ENCODE measurements around the gene WNK2.

Gene WNK2

DNA sequence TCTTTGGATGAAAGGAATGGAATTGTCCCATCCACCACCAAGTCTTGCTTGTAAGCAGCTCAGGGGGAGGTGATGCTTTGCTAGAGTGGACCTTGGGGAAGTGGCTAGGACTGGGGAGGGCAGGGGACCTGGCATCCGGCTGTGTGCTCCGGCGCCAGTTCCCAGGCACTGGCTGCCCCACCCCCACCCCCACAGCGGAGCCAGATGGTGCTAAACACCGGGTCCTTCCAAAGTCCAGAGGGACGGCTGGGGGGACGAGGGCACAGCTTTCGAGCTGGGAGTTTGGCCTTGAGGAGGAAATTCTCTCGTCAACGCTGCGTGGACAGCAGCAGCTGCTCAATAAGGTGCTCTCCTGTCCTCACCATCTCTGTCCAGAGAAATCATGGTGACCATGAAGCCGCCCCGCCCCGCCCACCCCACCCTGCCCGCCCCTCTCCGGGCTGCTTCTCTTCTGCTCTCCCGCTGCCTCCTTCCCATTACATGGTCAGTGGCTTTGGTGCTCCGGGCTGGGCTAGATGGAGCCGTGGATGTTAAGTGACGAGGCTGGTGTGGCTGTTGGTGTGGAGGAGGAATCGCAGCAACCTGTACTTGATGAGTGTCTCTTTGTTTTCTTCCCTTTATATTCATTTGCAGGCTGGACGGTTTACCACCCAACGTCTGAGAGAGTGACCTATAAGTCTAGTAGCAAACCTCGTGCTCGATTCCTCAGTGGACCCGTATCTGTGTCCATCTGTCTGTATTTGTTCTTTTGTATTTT, 115.7 kb downstream of the WNK2 start:
- H3K36me3 ChIP-seq (ENCODE audit: control insufficient read depth, insufficient read depth, low read length), result no peaks in the 10 kb centered on the region
- H3K27me3 ChIP-seq (ENCODE audit: control insufficient read depth, insufficient read depth, low read length), result peaks cover 3% of the 10 kb centered on the region
- peaks cover 23% of the 10 kb centered on the region for H3K4me1 ChIP-seq (ENCODE audit: control insufficient read depth, insufficient read depth, low read length)
- no peak overlapping the region for H3K4me3 ChIP-seq (ENCODE audit: low read length)
- no peaks in the 10 kb centered on the region for H3K9me3 ChIP-seq (ENCODE audit: control insufficient read depth, low read length)
- no peak overlapping the region for H3K9ac ChIP-seq (ENCODE audit: low read length)

GRCh38 chr9:93300175-93300572, 116.2 kb downstream of the WNK2 start:
- Histone ChIP-seq H3K27me3 (ENCODE audit: control insufficient read depth, insufficient read depth, low read length) (no peaks in the 10 kb centered on the region), H3K4me3 (ENCODE audit: low read length) (no peak overlapping the region), H3K9ac (ENCODE audit: low read length) (no peak overlapping the region), H3K9me3 (ENCODE audit: control insufficient read depth, low read length) (no peaks in the 10 kb centered on the region), H3K36me3 (ENCODE audit: control insufficient read depth, insufficient read depth, low read length) (no peaks in the 10 kb centered on the region), H3K4me1 (ENCODE audit: control insufficient read depth, insufficient read depth, low read length) (peaks cover 24% of the 10 kb centered on the region)

DNA sequence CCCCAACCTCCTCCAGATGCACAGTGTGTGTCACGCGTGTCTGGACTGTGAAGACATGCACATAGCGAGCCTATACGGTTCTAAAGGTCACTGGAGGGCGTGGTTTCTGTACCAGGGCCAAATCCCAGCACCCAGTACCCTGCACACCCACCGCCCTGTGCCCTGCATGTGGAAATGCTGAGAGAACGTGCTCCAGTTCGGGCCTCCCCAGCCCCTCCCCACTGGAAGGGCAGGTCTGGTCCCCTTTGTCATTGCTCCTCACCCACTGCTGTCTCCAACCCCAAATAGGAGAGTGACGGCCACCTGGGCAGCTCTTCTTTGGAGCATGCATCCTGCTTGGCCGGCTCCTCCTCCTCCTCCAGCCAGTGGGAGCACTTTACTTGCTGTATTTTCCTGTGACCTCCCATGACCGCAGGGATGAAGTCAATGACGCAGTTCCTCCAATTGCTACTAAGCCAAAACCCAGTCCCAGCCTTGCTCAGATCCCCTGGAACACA, 116.7 kb downstream of the WNK2 start:
- Histone ChIP-seq H3K36me3 (ENCODE audit: control insufficient read depth, insufficient read depth, low read length) (no peaks in the 10 kb centered on the region), H3K9ac (ENCODE audit: low read length) (no peak overlapping the region), H3K4me3 (ENCODE audit: low read length) (no peak overlapping the region)

GRCh38 chr9:93301291-93301811, 117.4 kb downstream of the WNK2 start:
- peaks cover 24% of the 10 kb centered on the region for H3K4me1 ChIP-seq (ENCODE audit: control insufficient read depth, insufficient read depth, low read length)
- H3K27me3 ChIP-seq (ENCODE audit: control insufficient read depth, insufficient read depth, low read length), result no peaks in the 10 kb centered on the region
- no peak overlapping the region for H3K4me3 ChIP-seq (ENCODE audit: low read length)
- H3K9ac ChIP-seq (ENCODE audit: low read length), result no peak overlapping the region
- no peaks in the 10 kb centered on the region for H3K36me3 ChIP-seq (ENCODE audit: control insufficient read depth, insufficient read depth, low read length)
- no peaks in the 10 kb centered on the region for H3K9me3 ChIP-seq (ENCODE audit: control insufficient read depth, low read length)

More for the DNA sequence above, 116.7 kb downstream of the WNK2 start:
- no peaks in the 10 kb centered on the region for H3K9me3 ChIP-seq (ENCODE audit: control insufficient read depth, low read length)
- no peaks in the 10 kb centered on the region for H3K27me3 ChIP-seq (ENCODE audit: control insufficient read depth, insufficient read depth, low read length)
- peaks cover 24% of the 10 kb centered on the region for H3K4me1 ChIP-seq (ENCODE audit: control insufficient read depth, insufficient read depth, low read length)

GRCh38 chr9:93301911-93302541, 118.1 kb downstream of the WNK2 start:
- H3K4me1 ChIP-seq (ENCODE audit: control insufficient read depth, insufficient read depth, low read length), result peaks cover 24% of the 10 kb centered on the region

DNA sequence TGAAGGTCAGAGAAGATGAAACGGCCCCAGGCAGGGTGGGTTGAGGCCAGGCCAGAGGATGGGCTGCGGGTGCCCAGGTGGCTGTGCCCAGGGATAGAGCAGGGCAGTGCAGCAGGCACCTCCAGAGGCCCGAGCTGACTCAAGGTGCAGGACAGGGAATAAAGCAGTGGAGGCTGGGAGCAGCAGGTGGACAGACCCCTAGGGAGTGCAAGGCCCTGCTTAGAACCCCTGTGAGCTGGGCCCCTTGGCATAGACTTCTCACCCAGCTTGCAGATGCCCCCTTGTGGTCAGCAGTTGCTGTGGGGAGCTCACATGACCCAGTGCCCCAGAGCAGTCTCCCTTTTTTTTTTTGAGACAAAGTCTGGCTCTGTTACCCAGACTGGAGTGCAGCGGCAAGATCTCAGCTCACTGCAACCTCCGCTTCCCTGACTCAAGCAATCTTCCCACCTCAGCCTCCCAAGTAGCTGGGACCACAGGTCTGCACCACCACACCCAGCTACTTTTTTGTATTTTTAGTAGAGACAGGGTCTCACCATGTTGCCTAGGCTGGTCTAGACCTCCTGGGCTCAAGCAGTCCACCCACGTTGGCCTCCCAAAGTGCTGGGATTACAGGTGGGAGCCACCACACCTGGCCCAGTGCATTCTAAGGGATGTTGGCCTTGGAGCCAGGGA, 118.8 kb downstream of the WNK2 start:
- Histone ChIP-seq H3K9ac (ENCODE audit: low read length) (no peak overlapping the region), H3K36me3 (ENCODE audit: control insufficient read depth, insufficient read depth, low read length) (no peaks in the 10 kb centered on the region), H3K4me1 (ENCODE audit: control insufficient read depth, insufficient read depth, low read length) (peaks cover 24% of the 10 kb centered on the region), H3K4me3 (ENCODE audit: low read length) (no peak overlapping the region), H3K9me3 (ENCODE audit: control insufficient read depth, low read length) (no peaks in the 10 kb centered on the region), H3K27me3 (ENCODE audit: control insufficient read depth, insufficient read depth, low read length) (no peaks in the 10 kb centered on the region)

More at GRCh38 chr9:93301911-93302541, 118.1 kb downstream of the WNK2 start:
- Histone ChIP-seq H3K9me3 (ENCODE audit: control insufficient read depth, low read length) (no peaks in the 10 kb centered on the region), H3K9ac (ENCODE audit: low read length) (no peak overlapping the region), H3K27me3 (ENCODE audit: control insufficient read depth, insufficient read depth, low read length) (no peaks in the 10 kb centered on the region), H3K36me3 (ENCODE audit: control insufficient read depth, insufficient read depth, low read length) (no peaks in the 10 kb centered on the region), H3K4me3 (ENCODE audit: low read length) (no peak overlapping the region)

- H3K9ac ChIP-seq (ENCODE audit: low read length), result no peak overlapping the region
- H3K4me3 ChIP-seq (ENCODE audit: low read length), result no peak overlapping the region
- no peaks in the 10 kb centered on the region for H3K27me3 ChIP-seq (ENCODE audit: control insufficient read depth, insufficient read depth, low read length)
- H3K9me3 ChIP-seq (ENCODE audit: control insufficient read depth, low read length), result no peaks in the 10 kb centered on the region
- H3K36me3 ChIP-seq (ENCODE audit: control insufficient read depth, insufficient read depth, low read length), result no peaks in the 10 kb centered on the region
- H3K4me1 ChIP-seq (ENCODE audit: control insufficient read depth, insufficient read depth, low read length), result peaks cover 24% of the 10 kb centered on the region
Observed at GRCh38 chr9:93303258-93303771, 119.4 kb downstream of the WNK2 start.

DNA sequence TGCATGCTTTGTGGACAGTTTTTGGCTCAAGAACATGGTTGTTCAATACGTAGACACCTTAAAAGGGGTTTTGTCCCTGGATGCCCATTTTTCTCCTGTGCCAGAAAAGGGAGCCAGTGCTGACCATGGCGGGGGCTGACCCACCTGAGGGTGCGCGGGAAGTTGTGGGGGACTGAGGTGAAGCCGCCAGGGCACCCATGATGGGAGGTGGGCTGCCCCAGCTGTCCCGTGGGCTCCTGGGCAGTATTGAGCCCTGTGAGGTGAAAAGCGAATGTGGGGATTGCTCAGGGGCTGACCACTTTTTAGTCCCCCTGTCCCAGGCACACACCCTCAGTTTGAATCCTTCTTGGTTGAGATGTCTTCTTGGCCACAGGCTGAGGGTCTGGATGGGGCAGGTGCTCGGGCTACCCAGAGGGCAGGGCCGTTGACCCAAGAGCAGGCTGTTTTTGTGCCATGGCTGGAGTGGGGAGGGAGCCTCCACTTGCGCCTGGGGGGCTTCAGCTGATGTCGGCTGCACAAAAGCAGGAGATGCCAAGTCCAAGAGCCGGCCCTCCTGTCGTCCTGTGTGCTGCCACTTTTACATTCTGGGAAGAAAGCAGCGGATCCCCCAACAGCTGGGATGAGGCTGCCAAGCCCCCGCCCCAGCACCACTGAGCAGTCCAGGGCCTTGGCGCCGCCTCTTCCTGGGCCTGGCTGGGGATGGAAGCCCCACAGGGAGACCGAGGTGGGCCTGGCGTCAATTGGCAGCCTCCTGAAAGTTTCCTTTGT, 120.1 kb downstream of the WNK2 start:
- peaks cover 24% of the 10 kb centered on the region for H3K4me1 ChIP-seq (ENCODE audit: control insufficient read depth, insufficient read depth, low read length)
- H3K27me3 ChIP-seq (ENCODE audit: control insufficient read depth, insufficient read depth, low read length), result no peaks in the 10 kb centered on the region
- H3K4me3 ChIP-seq (ENCODE audit: low read length), result no peak overlapping the region
- H3K9ac ChIP-seq (ENCODE audit: low read length), result no peak overlapping the region
- no peaks in the 10 kb centered on the region for H3K36me3 ChIP-seq (ENCODE audit: control insufficient read depth, insufficient read depth, low read length)
- no peaks in the 10 kb centered on the region for H3K9me3 ChIP-seq (ENCODE audit: control insufficient read depth, low read length)

DNA sequence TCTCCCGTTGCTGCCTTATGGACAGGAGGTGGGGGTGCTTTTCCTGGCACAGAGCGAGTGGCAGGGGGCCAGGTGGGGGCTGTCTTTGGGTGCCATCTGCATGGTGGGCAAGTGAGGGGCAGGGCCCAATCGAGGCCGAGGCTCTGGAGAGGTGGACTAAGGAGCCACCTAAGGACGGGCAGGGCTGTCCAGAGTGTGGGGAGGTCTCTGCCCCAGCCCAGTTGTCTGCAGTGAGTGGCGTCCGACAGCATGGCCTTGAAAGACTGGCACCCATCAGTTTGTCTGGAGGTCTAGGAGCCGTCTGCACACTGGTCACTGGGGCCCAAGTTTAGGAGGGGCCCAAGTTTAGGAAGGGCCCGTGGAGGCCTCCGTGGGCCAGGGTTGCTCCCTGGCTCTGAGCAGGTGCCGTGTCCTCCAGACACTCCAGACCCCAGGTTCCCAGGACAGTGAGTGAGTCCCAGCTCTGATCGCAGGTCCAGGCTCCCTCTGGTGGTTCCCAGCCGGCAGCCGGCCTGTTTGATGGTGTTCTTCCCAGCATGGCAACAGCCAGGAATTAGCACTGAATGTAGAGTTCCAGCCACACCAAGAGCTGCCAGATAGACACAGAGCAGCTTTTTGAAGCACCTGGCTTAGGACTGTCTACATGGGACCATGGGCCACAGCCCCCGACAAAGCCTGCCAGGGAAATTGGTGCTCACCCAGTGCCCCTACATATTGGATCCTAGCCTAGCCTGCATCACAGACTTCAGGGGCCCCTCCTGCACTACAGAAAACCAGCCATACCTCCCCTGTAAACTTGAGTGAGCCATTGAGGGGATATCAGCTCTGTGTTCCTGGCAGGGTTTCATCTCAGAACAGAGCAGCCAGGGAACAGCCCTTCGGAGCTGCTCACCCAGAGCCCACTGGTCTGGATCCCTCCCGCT, 120.9 kb downstream of the WNK2 start:
- Histone ChIP-seq H3K27me3 (ENCODE audit: control insufficient read depth, insufficient read depth, low read length) (no peaks in the 10 kb centered on the region), H3K9ac (ENCODE audit: low read length) (no peak overlapping the region), H3K4me1 (ENCODE audit: control insufficient read depth, insufficient read depth, low read length) (peaks cover 24% of the 10 kb centered on the region), H3K36me3 (ENCODE audit: control insufficient read depth, insufficient read depth, low read length) (no peaks in the 10 kb centered on the region), H3K9me3 (ENCODE audit: control insufficient read depth, low read length) (no peaks in the 10 kb centered on the region), H3K4me3 (ENCODE audit: low read length) (no peak overlapping the region)

- no peak overlapping the region for H3K4me3 ChIP-seq (ENCODE audit: low read length)
- H3K9ac ChIP-seq (ENCODE audit: low read length), result no peak overlapping the region
- peaks cover 17% of the 10 kb centered on the region for H3K4me1 ChIP-seq (ENCODE audit: control insufficient read depth, insufficient read depth, low read length)
- no peaks in the 10 kb centered on the region for H3K27me3 ChIP-seq (ENCODE audit: control insufficient read depth, insufficient read depth, low read length)
- no peaks in the 10 kb centered on the region for H3K36me3 ChIP-seq (ENCODE audit: control insufficient read depth, insufficient read depth, low read length)
- no peaks in the 10 kb centered on the region for H3K9me3 ChIP-seq (ENCODE audit: control insufficient read depth, low read length)
Observed at GRCh38 chr9:93305497-93306020, 121.6 kb downstream of the WNK2 start.
